Measurements from ENCODE around the gene SLC1A1. TPM values are rescaled to one million over a fixed set of nuclear protein-coding genes. Genes with fewer than 3 reads are reported as not detected.

Gene SLC1A1
- total RNA-seq, 1 donor from 2014 or later = not detected

GRCh38 chr9:4583001-4583400, 92.7 kb downstream of the SLC1A1 start:
- Histone ChIP-seq H3K9ac (ENCODE audit: low read depth in 1 of 3, low read length in 3 of 3) (peak overlapping the region in 1 of 3 donors; percentile 24), H3K36me3 (ENCODE audit: control insufficient read depth in 3 of 3, insufficient read depth in 3 of 3, low read length in 3 of 3) (no peaks in the 10 kb centered on the region), H3K27me3 (ENCODE audit: control insufficient read depth in 3 of 3, insufficient read depth in 3 of 3, low read length in 3 of 3) (no peaks in the 10 kb centered on the region), H3K4me3 (ENCODE audit: low read length in 3 of 3) (peak overlapping the region in 2 of 3 donors; percentile 51 to 61), H3K27ac (ENCODE audit: low read depth, low read length) (peak overlapping the region; percentile 26), H3K9me3 (ENCODE audit: control insufficient read depth in 3 of 3, low read length in 3 of 3) (no peaks in the 10 kb centered on the region), H3K4me1 (ENCODE audit: control insufficient read depth in 3 of 3, insufficient read depth in 3 of 3, low read length in 3 of 3) (peaks cover 7 to 26% (median 23%) of the 10 kb centered on the region in 3 donors)

GRCh38 chr9:4584636-4585035, 94.4 kb downstream of the SLC1A1 start:
- no peaks in the 10 kb centered on the region for H3K9me3 ChIP-seq (ENCODE audit: control insufficient read depth in 3 of 3, low read length in 3 of 3)
- no peak overlapping the region for H3K4me3 ChIP-seq (ENCODE audit: low read length in 3 of 3)
- no peak overlapping the region for H3K27ac ChIP-seq (ENCODE audit: low read depth, low read length)
- H3K36me3 ChIP-seq (ENCODE audit: control insufficient read depth in 3 of 3, insufficient read depth in 3 of 3, low read length in 3 of 3) = no peaks in the 10 kb centered on the region
- H3K9ac ChIP-seq (ENCODE audit: low read depth in 1 of 3, low read length in 3 of 3) = no peak overlapping the region
- H3K4me1 ChIP-seq (ENCODE audit: control insufficient read depth in 3 of 3, insufficient read depth in 3 of 3, low read length in 3 of 3) = peaks cover 7 to 26% (median 23%) of the 10 kb centered on the region in 3 donors
- H3K27me3 ChIP-seq (ENCODE audit: control insufficient read depth in 3 of 3, insufficient read depth in 3 of 3, low read length in 3 of 3) = no peaks in the 10 kb centered on the region

- Histone ChIP-seq H3K4me1 (ENCODE audit: control insufficient read depth in 3 of 3, insufficient read depth in 3 of 3, low read length in 3 of 3) (peaks cover 7 to 26% (median 23%) of the 10 kb centered on the region in 3 donors), H3K27ac (ENCODE audit: low read depth, low read length) (no peak overlapping the region), H3K9me3 (ENCODE audit: control insufficient read depth in 3 of 3, low read length in 3 of 3) (no peaks in the 10 kb centered on the region), H3K9ac (ENCODE audit: low read depth in 1 of 3, low read length in 3 of 3) (no peak overlapping the region), H3K4me3 (ENCODE audit: low read length in 3 of 3) (no peak overlapping the region), H3K36me3 (ENCODE audit: control insufficient read depth in 3 of 3, insufficient read depth in 3 of 3, low read length in 3 of 3) (no peaks in the 10 kb centered on the region), H3K27me3 (ENCODE audit: control insufficient read depth in 3 of 3, insufficient read depth in 3 of 3, low read length in 3 of 3) (no peaks in the 10 kb centered on the region)
Observed at GRCh38 chr9:4585135-4585534, 94.9 kb downstream of the SLC1A1 start.

- no peaks in the 10 kb centered on the region for H3K36me3 ChIP-seq (ENCODE audit: control insufficient read depth in 3 of 3, insufficient read depth in 3 of 3, low read length in 3 of 3)
- H3K9me3 ChIP-seq (ENCODE audit: control insufficient read depth in 3 of 3, low read length in 3 of 3) = no peaks in the 10 kb centered on the region
- no peak overlapping the region for H3K4me3 ChIP-seq (ENCODE audit: low read length in 3 of 3)
- H3K27ac ChIP-seq (ENCODE audit: low read depth, low read length) = no peak overlapping the region
- peaks cover 0 to 8% (median 8%) of the 10 kb centered on the region in 3 donors for H3K4me1 ChIP-seq (ENCODE audit: control insufficient read depth in 3 of 3, insufficient read depth in 3 of 3, low read length in 3 of 3)
- no peaks in the 10 kb centered on the region for H3K27me3 ChIP-seq (ENCODE audit: control insufficient read depth in 3 of 3, insufficient read depth in 3 of 3, low read length in 3 of 3)
- no peak overlapping the region for H3K9ac ChIP-seq (ENCODE audit: low read depth in 1 of 3, low read length in 3 of 3)
Observed at GRCh38 chr9:4588721-4589120, 98.5 kb downstream of the SLC1A1 start.

GRCh38 chr9:4590430-4591122, 100.3 kb downstream of the SLC1A1 start:
- Histone ChIP-seq H3K9ac (ENCODE audit: low read depth in 1 of 3, low read length in 3 of 3) (no peak overlapping the region), H3K27me3 (ENCODE audit: control insufficient read depth in 3 of 3, insufficient read depth in 3 of 3, low read length in 3 of 3) (no peaks in the 10 kb centered on the region), H3K4me3 (ENCODE audit: low read length in 3 of 3) (peak overlapping the region in 1 of 3 donors; percentile 30), H3K36me3 (ENCODE audit: control insufficient read depth in 3 of 3, insufficient read depth in 3 of 3, low read length in 3 of 3) (no peaks in the 10 kb centered on the region), H3K9me3 (ENCODE audit: control insufficient read depth in 3 of 3, low read length in 3 of 3) (no peaks in the 10 kb centered on the region), H3K4me1 (ENCODE audit: control insufficient read depth in 3 of 3, insufficient read depth in 3 of 3, low read length in 3 of 3) (peaks cover 0 to 5% (median 3%) of the 10 kb centered on the region in 3 donors), H3K27ac (ENCODE audit: low read depth, low read length) (no peak overlapping the region)

- Histone ChIP-seq H3K9ac (ENCODE audit: low read depth in 1 of 3, low read length in 3 of 3) (no peak overlapping the region), H3K27ac (ENCODE audit: low read depth, low read length) (no peak overlapping the region), H3K27me3 (ENCODE audit: control insufficient read depth in 3 of 3, insufficient read depth in 3 of 3, low read length in 3 of 3) (no peaks in the 10 kb centered on the region), H3K9me3 (ENCODE audit: control insufficient read depth in 3 of 3, low read length in 3 of 3) (no peaks in the 10 kb centered on the region), H3K36me3 (ENCODE audit: control insufficient read depth in 3 of 3, insufficient read depth in 3 of 3, low read length in 3 of 3) (no peaks in the 10 kb centered on the region), H3K4me1 (ENCODE audit: control insufficient read depth in 3 of 3, insufficient read depth in 3 of 3, low read length in 3 of 3) (peaks cover 0 to 5% (median 3%) of the 10 kb centered on the region in 3 donors), H3K4me3 (ENCODE audit: low read length in 3 of 3) (no peak overlapping the region)
Observed at GRCh38 chr9:4591123-4591500, 100.8 kb downstream of the SLC1A1 start.

- Histone ChIP-seq H3K9ac (ENCODE audit: low read depth in 1 of 3, low read length in 3 of 3) (no peak overlapping the region), H3K36me3 (ENCODE audit: control insufficient read depth in 3 of 3, insufficient read depth in 3 of 3, low read length in 3 of 3) (no peaks in the 10 kb centered on the region), H3K27ac (ENCODE audit: low read depth, low read length) (no peak overlapping the region), H3K27me3 (ENCODE audit: control insufficient read depth in 3 of 3, insufficient read depth in 3 of 3, low read length in 3 of 3) (no peaks in the 10 kb centered on the region), H3K4me3 (ENCODE audit: low read length in 3 of 3) (no peak overlapping the region), H3K9me3 (ENCODE audit: control insufficient read depth in 3 of 3, low read length in 3 of 3) (no peaks in the 10 kb centered on the region), H3K4me1 (ENCODE audit: control insufficient read depth in 3 of 3, insufficient read depth in 3 of 3, low read length in 3 of 3) (peaks cover 0 to 5% (median 3%) of the 10 kb centered on the region in 3 donors)
Observed at GRCh38 chr9:4592295-4592694, 102.0 kb downstream of the SLC1A1 start.

GRCh38 chr9:4592886-4593285, 102.6 kb downstream of the SLC1A1 start:
- no peaks in the 10 kb centered on the region for H3K27me3 ChIP-seq (ENCODE audit: control insufficient read depth in 3 of 3, insufficient read depth in 3 of 3, low read length in 3 of 3)
- H3K4me1 ChIP-seq (ENCODE audit: control insufficient read depth in 3 of 3, insufficient read depth in 3 of 3, low read length in 3 of 3) = peaks cover 0 to 5% (median 3%) of the 10 kb centered on the region in 3 donors
- H3K9ac ChIP-seq (ENCODE audit: low read depth in 1 of 3, low read length in 3 of 3) = no peak overlapping the region
- H3K4me3 ChIP-seq (ENCODE audit: low read length in 3 of 3) = no peak overlapping the region
- H3K9me3 ChIP-seq (ENCODE audit: control insufficient read depth in 3 of 3, low read length in 3 of 3) = no peaks in the 10 kb centered on the region
- no peak overlapping the region for H3K27ac ChIP-seq (ENCODE audit: low read depth, low read length)
- H3K36me3 ChIP-seq (ENCODE audit: control insufficient read depth in 3 of 3, insufficient read depth in 3 of 3, low read length in 3 of 3) = no peaks in the 10 kb centered on the region

GRCh38 chr9:4594545-4594944, 104.3 kb downstream of the SLC1A1 start:
- H3K4me1 ChIP-seq (ENCODE audit: control insufficient read depth in 3 of 3, insufficient read depth in 3 of 3, low read length in 3 of 3) = peaks cover 0 to 5% (median 3%) of the 10 kb centered on the region in 3 donors
- H3K9ac ChIP-seq (ENCODE audit: low read depth in 1 of 3, low read length in 3 of 3) = no peak overlapping the region
- no peaks in the 10 kb centered on the region for H3K9me3 ChIP-seq (ENCODE audit: control insufficient read depth in 3 of 3, low read length in 3 of 3)
- H3K27me3 ChIP-seq (ENCODE audit: control insufficient read depth in 3 of 3, insufficient read depth in 3 of 3, low read length in 3 of 3) = no peaks in the 10 kb centered on the region
- H3K4me3 ChIP-seq (ENCODE audit: low read length in 3 of 3) = no peak overlapping the region
- H3K27ac ChIP-seq (ENCODE audit: low read depth, low read length) = no peak overlapping the region
- H3K36me3 ChIP-seq (ENCODE audit: control insufficient read depth in 3 of 3, insufficient read depth in 3 of 3, low read length in 3 of 3) = no peaks in the 10 kb centered on the region

- Histone ChIP-seq H3K4me1 (ENCODE audit: control insufficient read depth in 3 of 3, insufficient read depth in 3 of 3, low read length in 3 of 3) (peaks cover 0 to 5% (median 3%) of the 10 kb centered on the region in 3 donors), H3K36me3 (ENCODE audit: control insufficient read depth in 3 of 3, insufficient read depth in 3 of 3, low read length in 3 of 3) (no peaks in the 10 kb centered on the region), H3K4me3 (ENCODE audit: low read length in 3 of 3) (no peak overlapping the region), H3K27ac (ENCODE audit: low read depth, low read length) (no peak overlapping the region), H3K27me3 (ENCODE audit: control insufficient read depth in 3 of 3, insufficient read depth in 3 of 3, low read length in 3 of 3) (no peaks in the 10 kb centered on the region), H3K9me3 (ENCODE audit: control insufficient read depth in 3 of 3, low read length in 3 of 3) (no peaks in the 10 kb centered on the region), H3K9ac (ENCODE audit: low read depth in 1 of 3, low read length in 3 of 3) (no peak overlapping the region)
Observed at GRCh38 chr9:4594994-4595393, 104.7 kb downstream of the SLC1A1 start.

Data from skeletal muscle tissue (tissue), 4 donors.